ENCODE data around the gene NEK1. TPM values are rescaled to one million over a fixed set of nuclear protein-coding genes. Genes with fewer than 3 reads are reported as not detected.

The NEK1 gene
- total RNA-seq, 2 experiments from 2014 or later, result 7.4 to 26.2 TPM

- ChIA-PET POLR2A (no interaction called here), CTCF (ENCODE audit: unreplicated experiment) (no interaction called here)
Observed at GRCh38 chr4:169601016-169601771, 11.2 kb downstream of the NEK1 start.

GRCh38 chr4:169594560-169595195, 17.7 kb downstream of the NEK1 start:
- no peak overlapping the region for H3K27ac ChIP-seq (ENCODE audit: low read depth, low read length, poor library complexity, severe bottlenecking)
- CTCF ChIA-PET (ENCODE audit: unreplicated experiment), result no interaction called here
- H3K4me3 ChIP-seq (ENCODE audit: low read depth, low read length, poor library complexity, severe bottlenecking), result no peak overlapping the region
- no peaks in the 10 kb centered on the region for H3K9me2 ChIP-seq (ENCODE audit: insufficient read depth, low read length)
- no peak overlapping the region for H2AFZ ChIP-seq (ENCODE audit: low read length)
- H3K36me3 ChIP-seq (ENCODE audit: insufficient read depth, low read length), result peaks cover 25% of the 10 kb centered on the region; the same call in 1 of the 2 replicates
- H3K79me2 ChIP-seq (ENCODE audit: insufficient read depth, low read depth, low read length), result no peaks in the 10 kb centered on the region
- POLR2A ChIA-PET, result interaction anchor here (0.6 to 1.1 kb wide), 4 partner anchors 10 to 705 kb away, joined by 3 to 4 read pairs (median 3); no protein-coding TSS in a partner anchor
- H3K4me2 ChIP-seq (ENCODE audit: low read length), result no peak overlapping the region
- intact Hi-C loops (cut with micrococcal nuclease; ENCODE audit: unreplicated experiment), result no loop called here
- DNase-seq (ENCODE audit: low spot score), result no peak
- H3K4me1 ChIP-seq (ENCODE audit: insufficient read depth, low read length, poor library complexity, severe bottlenecking), result no peaks in the 10 kb centered on the region
- TF ChIP-seq CTCF (conservative IDR thresholded peaks at IDR 0.05; ENCODE audit: low read length) (no peak), EZH2phosphoT487 (IDR thresholded peaks at IDR 0.05; ENCODE audit: borderline replicate concordance, low read depth, low read length) (no peak)
- no TSS peak for BruUV-seq (replicated peaks)
- no peaks in the 10 kb centered on the region for H3K9me3 ChIP-seq (ENCODE audit: low read length)
- H4K20me1 ChIP-seq (ENCODE audit: insufficient read depth, low read length), result no peaks in the 10 kb centered on the region; the same call in 1 of the 2 replicates

More at GRCh38 chr4:169601016-169601771, 11.2 kb downstream of the NEK1 start:
- no peak for DNase-seq (ENCODE audit: low spot score)
- H3K4me1 ChIP-seq (ENCODE audit: insufficient read depth, low read length, poor library complexity, severe bottlenecking), result peaks cover 7% of the 10 kb centered on the region
- H3K4me3 ChIP-seq (ENCODE audit: low read depth, low read length, poor library complexity, severe bottlenecking), result no peak overlapping the region
- H3K79me2 ChIP-seq (ENCODE audit: insufficient read depth, low read depth, low read length), result peaks cover 23% of the 10 kb centered on the region; the same call in 1 of the 2 replicates
- no peak overlapping the region for H3K27ac ChIP-seq (ENCODE audit: low read depth, low read length, poor library complexity, severe bottlenecking)
- TF ChIP-seq EZH2phosphoT487 (IDR thresholded peaks at IDR 0.05; ENCODE audit: borderline replicate concordance, low read depth, low read length) (no peak), CTCF (conservative IDR thresholded peaks at IDR 0.05; ENCODE audit: low read length) (no peak)
- H3K36me3 ChIP-seq (ENCODE audit: insufficient read depth, low read length), result peaks cover 49% of the 10 kb centered on the region
- intact Hi-C loops (cut with micrococcal nuclease; ENCODE audit: unreplicated experiment), result no loop called here
- no peaks in the 10 kb centered on the region for H3K9me3 ChIP-seq (ENCODE audit: low read length)
- BruUV-seq (replicated peaks), result no TSS peak
- H2AFZ ChIP-seq (ENCODE audit: low read length), result no peak overlapping the region
- no peaks in the 10 kb centered on the region for H4K20me1 ChIP-seq (ENCODE audit: insufficient read depth, low read length)
- 0 out of 2 replicates have a peak overlapping the region, but pooled peaks have one; percentile 2 for H3K4me2 ChIP-seq (ENCODE audit: low read length)
- no peaks in the 10 kb centered on the region for H3K9me2 ChIP-seq (ENCODE audit: insufficient read depth, low read length)
